Spleen (tissue), 7 donors: ENCODE results near the gene CSTF3.

Source experiments
- POLR2A ChIP-seq, 3 donors: fragments of 450-650 bp; IDR thresholded peaks; one replicate each; pipeline ENCODE4 v1.5.1; 2017; ENCODE audit warnings: antibody characterized with exemption in 3 of 3, mild to moderate bottlenecking in 1 of 3
- TF ChIP-seq, protein P1 (sequence below), 11 experiments: fragments of 200-600 bp in 7 of 11; fragments of 450-650 bp in 4 of 11; sonication (generic) in 4 of 11; IDR thresholded peaks in 8 of 11; conservative IDR thresholded peaks in 3 of 11; 1 replicate in 7 of 11; 2 replicates in 4 of 11; pipeline versions ENCODE4 v1.4.0 to v1.8.0; 2016 to 2021; ENCODE audit warnings: antibody characterized with exemption in 11 of 11, inconsistent platforms in 4 of 11, mild to moderate bottlenecking in 1 of 11
- donor health status: DM: no; HTN: no; CAD: no; lungs with moderate emphysema.
- donor health status: DM: no; HTN: no; CAD: no.
- donor health status: DM: no; HTN: no; CAD: no.

DNA sequence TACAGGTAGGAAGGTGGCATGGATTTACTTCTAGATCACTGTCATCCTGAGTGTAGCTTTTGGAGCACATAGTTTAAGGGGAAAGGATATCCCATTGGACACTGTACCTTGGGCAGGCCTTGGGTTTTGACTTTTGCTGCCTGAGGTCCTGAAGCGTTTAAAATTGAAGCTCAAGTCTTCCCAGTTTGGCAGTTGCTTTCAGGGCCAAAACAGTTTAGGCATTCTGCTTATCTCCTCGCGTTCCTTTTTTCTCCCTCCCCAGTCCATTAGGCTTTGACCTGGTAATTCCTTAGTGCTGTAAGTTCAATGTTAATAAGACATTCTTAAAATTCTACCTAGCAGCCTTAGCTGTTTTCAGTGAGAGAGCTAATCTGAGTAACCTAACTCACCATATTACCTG is 35.7 kb downstream of the CSTF3 start:
- no peak for TF ChIP-seq POLR2A (IDR thresholded peaks at IDR 0.05)
- TF ChIP-seq, protein P1, sequence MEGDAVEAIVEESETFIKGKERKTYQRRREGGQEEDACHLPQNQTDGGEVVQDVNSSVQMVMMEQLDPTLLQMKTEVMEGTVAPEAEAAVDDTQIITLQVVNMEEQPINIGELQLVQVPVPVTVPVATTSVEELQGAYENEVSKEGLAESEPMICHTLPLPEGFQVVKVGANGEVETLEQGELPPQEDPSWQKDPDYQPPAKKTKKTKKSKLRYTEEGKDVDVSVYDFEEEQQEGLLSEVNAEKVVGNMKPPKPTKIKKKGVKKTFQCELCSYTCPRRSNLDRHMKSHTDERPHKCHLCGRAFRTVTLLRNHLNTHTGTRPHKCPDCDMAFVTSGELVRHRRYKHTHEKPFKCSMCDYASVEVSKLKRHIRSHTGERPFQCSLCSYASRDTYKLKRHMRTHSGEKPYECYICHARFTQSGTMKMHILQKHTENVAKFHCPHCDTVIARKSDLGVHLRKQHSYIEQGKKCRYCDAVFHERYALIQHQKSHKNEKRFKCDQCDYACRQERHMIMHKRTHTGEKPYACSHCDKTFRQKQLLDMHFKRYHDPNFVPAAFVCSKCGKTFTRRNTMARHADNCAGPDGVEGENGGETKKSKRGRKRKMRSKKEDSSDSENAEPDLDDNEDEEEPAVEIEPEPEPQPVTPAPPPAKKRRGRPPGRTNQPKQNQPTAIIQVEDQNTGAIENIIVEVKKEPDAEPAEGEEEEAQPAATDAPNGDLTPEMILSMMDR (IDR thresholded peaks at IDR 0.05 in 8 of 11, conservative IDR thresholded peaks at IDR 0.05 in 3 of 11): no peak
